ENCODE results near the gene FEM1C. TPM values are rescaled to one million over a fixed set of nuclear protein-coding genes. Genes with fewer than 3 reads are reported as not detected.

FEM1C gene
- total and polyA plus RNA-seq, 9 of the 15 experiments (the other 6 are each of a cell fraction or from before 2014, with no cell fraction given) = 1.4 to 9.3 (median 4.3) TPM

DNA sequence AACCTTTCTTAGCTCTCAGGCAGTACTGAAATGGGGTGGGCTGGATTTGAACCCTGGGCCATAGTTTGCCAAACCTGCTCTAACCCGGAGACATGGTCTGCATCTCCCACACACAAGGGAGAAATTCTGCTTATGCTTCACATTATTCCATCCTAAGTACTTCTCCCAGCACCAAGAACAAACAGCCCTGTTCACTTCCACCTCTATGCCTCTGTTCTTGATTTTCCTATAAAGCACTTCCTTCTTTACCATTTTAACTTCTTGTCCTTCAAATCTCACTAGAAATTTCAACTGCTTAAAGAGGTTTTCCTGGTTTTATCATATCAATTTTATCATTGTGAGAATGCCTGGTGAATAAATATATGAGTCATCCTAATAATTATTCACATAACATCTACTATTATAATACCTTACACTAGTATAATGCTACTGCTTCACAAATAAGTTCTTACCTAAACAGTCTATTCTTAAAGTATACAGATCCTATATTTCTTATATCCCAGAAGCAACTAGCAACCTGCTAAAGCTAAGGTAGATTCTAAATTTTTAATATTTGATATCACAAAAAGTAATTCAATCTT lies 12.7 kb downstream of the FEM1C start:
- H3K4me2 ChIP-seq (ENCODE audit: insufficient read depth, low read length) = no peak overlapping the region
- peak; percentile 56; the same call in 2 of the 3 replicates for ATAC-seq
- no peaks in the 10 kb centered on the region for H3K27me3 ChIP-seq (ENCODE audit: control insufficient read depth in 2 of 2, insufficient read depth in 2 of 2, low read length in 2 of 2)
- H3K4me1 ChIP-seq (replicated peaks in 1 of 2; ENCODE audit: control insufficient read depth in 2 of 2, insufficient read depth in 2 of 2, low read length in 2 of 2) = no peaks in the 10 kb centered on the region
- no peak overlapping the region for H3K27ac ChIP-seq (ENCODE audit: extremely low read depth, low read depth, low read length)
- peaks cover 28% of the 10 kb centered on the region for H3K36me3 ChIP-seq (ENCODE audit: control insufficient read depth, insufficient read depth, low read length)
- H3K9me1 ChIP-seq (ENCODE audit: control insufficient read depth, insufficient read depth, low read length) = no peaks in the 10 kb centered on the region
- ChIA-PET POLR2A (no interaction called here), CTCF (ENCODE audit: low intra/inter-chr PET ratio) (no interaction called here)
- in situ Hi-C loops (cut with MboI) = no loop called here
- no peaks in the 10 kb centered on the region for H3K9me3 ChIP-seq (replicated peaks; ENCODE audit: control insufficient read depth, insufficient read depth, low read depth, low read length)
- intact Hi-C loops (cut with micrococcal nuclease) = no loop called here
- no peak overlapping the region for H3K9ac ChIP-seq (ENCODE audit: insufficient read depth in 1 of 2, low read depth in 2 of 2, low read length in 2 of 2)
- peaks cover 92% of the 10 kb centered on the region for H3K79me2 ChIP-seq (ENCODE audit: control insufficient read depth, insufficient read depth, low read length)
- H3K4me3 ChIP-seq = no peak overlapping the region
- WGBS (ENCODE audit: insufficient coverage, low coverage, missing lambda C conversion rate) = 36% methylated on average over 1 of the region's 1 CpG
- DNase-seq (ENCODE audit: extremely low read depth in 1 of 4, low spot score in 3 of 4) = no peak
- no peaks in the 10 kb centered on the region for H4K20me1 ChIP-seq (replicated peaks; ENCODE audit: control insufficient read depth, insufficient read depth, low read length)
- no TSS peak for BruUV-seq (replicated peaks)
- H2AFZ ChIP-seq (ENCODE audit: low read depth, low read length) = no peak overlapping the region
- no peak for FAIRE-seq
- TF ChIP-seq, protein P1, sequence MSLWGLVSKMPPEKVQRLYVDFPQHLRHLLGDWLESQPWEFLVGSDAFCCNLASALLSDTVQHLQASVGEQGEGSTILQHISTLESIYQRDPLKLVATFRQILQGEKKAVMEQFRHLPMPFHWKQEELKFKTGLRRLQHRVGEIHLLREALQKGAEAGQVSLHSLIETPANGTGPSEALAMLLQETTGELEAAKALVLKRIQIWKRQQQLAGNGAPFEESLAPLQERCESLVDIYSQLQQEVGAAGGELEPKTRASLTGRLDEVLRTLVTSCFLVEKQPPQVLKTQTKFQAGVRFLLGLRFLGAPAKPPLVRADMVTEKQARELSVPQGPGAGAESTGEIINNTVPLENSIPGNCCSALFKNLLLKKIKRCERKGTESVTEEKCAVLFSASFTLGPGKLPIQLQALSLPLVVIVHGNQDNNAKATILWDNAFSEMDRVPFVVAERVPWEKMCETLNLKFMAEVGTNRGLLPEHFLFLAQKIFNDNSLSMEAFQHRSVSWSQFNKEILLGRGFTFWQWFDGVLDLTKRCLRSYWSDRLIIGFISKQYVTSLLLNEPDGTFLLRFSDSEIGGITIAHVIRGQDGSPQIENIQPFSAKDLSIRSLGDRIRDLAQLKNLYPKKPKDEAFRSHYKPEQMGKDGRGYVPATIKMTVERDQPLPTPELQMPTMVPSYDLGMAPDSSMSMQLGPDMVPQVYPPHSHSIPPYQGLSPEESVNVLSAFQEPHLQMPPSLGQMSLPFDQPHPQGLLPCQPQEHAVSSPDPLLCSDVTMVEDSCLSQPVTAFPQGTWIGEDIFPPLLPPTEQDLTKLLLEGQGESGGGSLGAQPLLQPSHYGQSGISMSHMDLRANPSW (CRISPR knock-in tag; IDR thresholded peaks at IDR 0.05) = no peak
- TF ChIP-seq ZFX (CRISPR knock-in tag; IDR thresholded peaks at IDR 0.05) (no peak), PHB (CRISPR knock-in tag; IDR thresholded peaks at IDR 0.05) (no peak), RAD51 (IDR thresholded peaks at IDR 0.05; ENCODE audit: borderline replicate concordance, low read depth) (no peak), TSC22D4 (tag; IDR thresholded peaks at IDR 0.05) (no peak), CREM (IDR thresholded peaks at IDR 0.05; ENCODE audit: low read depth) (no peak), BHLHE40 (IDR thresholded peaks at IDR 0.05; ENCODE audit: low read length) (no peak), L3MBTL2 (IDR thresholded peaks at IDR 0.05) (no peak), LEF1 (IDR thresholded peaks at IDR 0.05) (no peak)
- TF ChIP-seq, protein P2, sequence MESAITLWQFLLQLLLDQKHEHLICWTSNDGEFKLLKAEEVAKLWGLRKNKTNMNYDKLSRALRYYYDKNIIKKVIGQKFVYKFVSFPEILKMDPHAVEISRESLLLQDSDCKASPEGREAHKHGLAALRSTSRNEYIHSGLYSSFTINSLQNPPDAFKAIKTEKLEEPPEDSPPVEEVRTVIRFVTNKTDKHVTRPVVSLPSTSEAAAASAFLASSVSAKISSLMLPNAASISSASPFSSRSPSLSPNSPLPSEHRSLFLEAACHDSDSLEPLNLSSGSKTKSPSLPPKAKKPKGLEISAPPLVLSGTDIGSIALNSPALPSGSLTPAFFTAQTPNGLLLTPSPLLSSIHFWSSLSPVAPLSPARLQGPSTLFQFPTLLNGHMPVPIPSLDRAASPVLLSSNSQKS (CRISPR knock-in tag; IDR thresholded peaks at IDR 0.05) = no peak
- TF ChIP-seq, protein P3, sequence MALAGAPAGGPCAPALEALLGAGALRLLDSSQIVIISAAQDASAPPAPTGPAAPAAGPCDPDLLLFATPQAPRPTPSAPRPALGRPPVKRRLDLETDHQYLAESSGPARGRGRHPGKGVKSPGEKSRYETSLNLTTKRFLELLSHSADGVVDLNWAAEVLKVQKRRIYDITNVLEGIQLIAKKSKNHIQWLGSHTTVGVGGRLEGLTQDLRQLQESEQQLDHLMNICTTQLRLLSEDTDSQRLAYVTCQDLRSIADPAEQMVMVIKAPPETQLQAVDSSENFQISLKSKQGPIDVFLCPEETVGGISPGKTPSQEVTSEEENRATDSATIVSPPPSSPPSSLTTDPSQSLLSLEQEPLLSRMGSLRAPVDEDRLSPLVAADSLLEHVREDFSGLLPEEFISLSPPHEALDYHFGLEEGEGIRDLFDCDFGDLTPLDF (CRISPR knock-in tag; IDR thresholded peaks at IDR 0.05) = no peak
